HG03103 (cell line): ENCODE measurements around the gene GOLM1.

ENCODE experiments used
- ATAC-seq: cut with Tn5 transposase; IDR thresholded peaks from one replicate; pipeline ENCODE4 v1.9.1; 2021; ENCODE audit warnings: low read depth; ENCODE audit not compliant: unreplicated experiment

Gene GOLM1

DNA sequence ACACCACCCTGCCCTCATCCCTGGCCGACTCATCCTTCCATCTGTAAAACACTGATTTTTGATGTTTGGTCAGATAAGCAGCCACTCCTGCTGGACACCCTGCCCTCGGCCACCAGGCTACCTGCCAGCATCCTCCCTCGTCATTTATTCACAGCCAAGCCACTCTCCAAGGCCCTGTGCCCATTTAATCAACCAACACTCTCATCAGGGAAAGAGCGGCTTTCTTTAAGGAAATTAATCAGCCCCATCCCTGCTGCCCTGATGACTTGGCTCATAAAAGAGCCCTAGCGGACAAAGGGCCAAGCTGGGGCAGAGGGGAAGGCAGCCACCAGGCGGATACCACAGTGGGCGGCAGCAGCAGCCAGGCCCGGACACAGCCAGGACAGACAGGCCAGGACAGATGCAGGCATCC is 52.4 kb downstream of the GOLM1 start:
- ATAC-seq: no peak

DNA sequence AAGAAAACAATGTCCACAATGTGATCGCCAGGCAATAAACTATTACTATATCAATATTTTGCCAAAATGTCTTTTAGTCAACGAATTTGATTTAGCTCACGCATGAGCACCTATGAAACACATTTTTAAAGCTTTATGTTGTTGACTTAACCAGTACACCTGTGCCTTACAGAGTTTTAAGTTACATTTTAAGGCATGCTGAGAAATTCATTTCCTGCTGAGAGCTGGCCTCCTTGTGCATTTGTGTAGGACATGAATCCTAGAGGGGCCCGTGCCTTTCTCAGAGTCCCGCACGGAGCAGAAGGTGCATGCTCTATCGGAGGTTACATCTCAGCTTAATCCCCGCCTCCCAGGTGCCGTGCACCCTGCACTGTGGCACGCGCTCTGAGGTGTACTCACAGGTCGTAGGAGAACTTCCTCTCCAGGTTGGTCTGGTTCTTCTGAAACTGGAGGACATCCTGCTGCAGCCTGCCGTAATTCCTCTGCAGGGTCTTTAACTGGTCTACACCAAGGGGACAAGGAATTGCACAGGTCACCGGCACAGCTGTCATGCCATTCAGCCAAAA is 53.2 kb downstream of the GOLM1 start:
- ATAC-seq: no peak

DNA sequence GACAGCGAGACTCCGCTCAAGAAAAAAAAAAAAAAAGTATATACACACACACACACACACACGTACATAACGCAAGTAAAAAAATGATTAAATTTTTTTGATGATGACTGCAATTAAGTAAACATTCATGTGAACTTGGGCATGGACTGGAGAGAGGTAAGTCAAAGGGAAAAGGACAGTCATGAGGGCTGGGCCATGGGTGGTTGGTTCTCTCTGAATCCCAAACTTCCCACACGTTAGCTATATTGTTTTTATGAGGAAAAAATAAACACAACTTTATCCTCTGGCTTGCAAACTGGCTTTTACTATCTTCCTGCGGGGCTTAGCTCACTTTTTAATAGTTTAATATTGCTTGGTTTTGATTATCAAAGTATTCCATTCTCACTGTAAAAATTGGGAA is 53.7 kb downstream of the GOLM1 start:
- no peak for ATAC-seq

DNA sequence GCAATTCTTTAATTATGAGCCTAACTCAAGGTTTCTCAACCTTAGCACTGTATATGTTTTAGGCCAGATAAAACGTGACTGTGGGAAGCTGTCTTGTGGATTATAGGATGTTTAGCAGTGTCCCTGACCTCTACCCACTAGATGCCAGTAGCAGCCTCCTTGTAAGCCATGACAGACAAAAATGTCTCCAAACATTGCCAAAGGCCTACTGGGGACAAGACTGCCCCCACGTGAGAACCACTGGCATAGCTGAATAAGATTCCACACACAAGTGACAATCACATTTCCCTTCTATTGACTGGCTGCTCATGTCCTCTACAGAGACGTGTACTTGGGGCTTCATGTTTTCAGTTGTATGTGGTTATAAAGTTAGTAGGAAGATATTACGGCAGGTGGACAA is 55.4 kb downstream of the GOLM1 start:
- no peak for ATAC-seq

DNA sequence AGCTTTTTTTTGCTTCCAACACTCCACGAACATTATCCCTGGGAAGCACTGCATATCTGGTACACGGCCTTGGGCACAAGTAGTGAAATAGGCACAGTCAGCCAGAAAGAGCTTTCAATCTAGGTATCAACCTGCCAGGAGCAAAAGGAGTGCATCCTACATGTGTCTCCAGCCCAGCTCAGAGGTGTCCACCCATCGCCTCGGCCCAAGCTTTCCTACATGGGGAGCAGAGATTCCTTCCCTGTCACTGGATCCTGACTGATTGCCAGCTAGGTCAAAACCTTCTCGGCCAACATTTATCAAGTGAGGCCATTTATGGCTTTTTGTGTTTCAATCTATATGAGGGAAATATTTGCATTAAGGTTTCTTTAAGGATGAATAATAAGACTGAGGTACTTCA is 55.8 kb downstream of the GOLM1 start:
- ATAC-seq: no peak

DNA sequence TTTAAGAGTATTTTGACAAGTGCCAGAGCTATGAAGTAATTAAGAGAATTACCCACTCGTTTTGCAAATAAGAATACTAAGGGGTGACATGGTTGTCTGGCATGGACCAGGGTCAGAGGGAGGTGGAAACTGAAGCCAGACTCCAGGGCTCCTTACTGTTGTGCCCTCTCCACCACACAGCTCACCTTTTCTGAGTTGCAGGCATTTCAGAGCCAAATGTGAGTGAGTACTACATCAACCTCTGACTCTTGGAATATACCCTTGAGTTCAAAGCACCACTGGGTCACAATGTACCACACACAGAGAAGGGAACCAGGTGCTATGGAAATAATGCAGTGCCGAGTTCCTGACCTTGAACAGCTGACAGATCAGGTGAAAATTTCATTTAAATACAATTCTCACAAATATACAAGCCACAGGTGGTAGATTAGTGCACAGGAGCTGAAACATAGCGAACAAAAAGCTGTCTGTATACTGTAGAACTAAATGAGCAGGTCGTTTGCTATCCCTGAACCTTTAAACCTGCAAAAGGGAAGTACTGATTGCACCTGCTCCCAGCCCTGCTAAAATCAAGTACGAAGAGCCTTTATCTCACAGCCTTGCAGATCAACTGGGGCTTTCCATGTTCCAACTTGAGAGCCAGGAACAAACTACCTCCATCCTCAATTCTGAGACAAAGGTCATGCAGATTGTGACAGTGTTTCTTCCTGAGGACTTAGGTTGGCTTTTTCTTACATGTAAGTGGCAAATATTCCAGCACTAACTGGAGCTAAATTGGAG is 57.0 kb downstream of the GOLM1 start:
- ATAC-seq: no peak

DNA sequence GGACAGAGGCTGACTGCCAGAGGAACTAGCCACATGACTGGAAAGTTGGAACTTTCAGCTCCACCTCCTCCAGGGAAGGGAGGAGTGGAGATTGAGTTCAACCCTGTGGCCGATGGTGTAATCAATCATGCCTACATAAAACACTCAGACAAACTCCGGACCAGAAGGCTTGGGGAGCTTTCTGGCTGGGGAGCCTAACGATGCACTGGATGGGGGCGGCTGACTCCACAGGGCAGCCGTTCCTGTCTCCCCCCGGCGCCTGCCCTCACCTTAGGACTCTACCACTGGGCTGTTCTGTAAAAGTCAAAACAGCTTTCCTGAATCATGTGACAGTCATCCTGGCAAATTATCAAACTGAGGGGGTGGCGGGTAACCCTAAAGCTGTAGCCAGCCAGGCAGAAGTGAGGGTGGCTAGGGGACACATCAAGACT is 58.0 kb downstream of the GOLM1 start:
- ATAC-seq: no peak

DNA sequence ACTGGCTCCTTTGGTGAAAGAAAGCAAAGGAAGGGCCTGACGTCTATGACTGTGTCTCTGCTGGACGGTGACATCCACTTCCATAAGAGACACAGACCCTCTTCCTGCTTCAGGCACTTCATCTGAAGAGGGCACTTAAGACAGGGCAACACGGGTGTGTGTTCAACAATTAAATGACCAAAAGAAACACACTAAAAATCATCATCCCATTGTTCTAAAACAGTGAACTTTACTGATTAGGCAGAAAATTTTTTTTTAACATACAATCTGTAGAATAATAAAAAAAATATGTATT is 58.5 kb downstream of the GOLM1 start:
- ATAC-seq: no peak

DNA sequence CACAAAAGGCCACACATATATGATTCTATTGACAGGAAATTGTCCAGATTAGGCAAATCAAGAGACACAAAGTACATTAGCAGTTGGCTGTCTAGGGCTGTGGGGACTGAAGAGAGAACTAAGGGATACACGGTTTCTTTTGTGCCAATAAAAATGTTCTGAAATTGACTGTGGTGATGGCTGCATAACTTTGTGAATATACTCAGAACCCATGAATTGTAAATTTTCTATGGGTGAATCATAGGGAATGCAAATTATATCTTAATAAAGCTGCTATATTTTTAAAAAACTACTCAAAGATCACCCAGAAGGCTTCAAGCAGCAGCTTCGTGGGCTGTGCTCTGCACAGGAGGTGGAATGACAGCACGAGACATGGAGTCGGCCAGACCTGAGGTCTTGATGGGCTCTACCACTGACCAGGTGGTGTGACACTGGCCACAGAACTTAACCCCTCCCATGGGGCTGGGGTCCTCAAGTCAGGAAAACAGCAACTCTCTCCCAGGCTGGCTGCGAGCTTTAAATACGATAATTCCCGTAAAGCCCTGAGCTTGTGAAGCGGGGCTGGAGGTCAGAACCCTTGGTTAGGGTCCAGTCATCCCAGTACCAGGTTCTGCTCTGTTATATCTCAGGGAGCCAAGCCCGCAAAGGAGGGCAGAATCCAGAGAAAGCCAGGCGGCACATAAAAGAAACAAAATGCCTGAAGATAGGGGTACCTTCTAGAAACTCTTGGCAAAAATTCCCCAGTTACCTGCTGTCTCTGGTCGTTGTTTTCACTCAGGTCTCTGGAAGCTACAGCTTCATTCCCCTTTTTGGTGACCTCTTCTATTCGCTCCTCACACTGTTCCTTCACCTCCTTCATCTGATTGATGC is 59.1 kb downstream of the GOLM1 start:
- no peak for ATAC-seq

DNA sequence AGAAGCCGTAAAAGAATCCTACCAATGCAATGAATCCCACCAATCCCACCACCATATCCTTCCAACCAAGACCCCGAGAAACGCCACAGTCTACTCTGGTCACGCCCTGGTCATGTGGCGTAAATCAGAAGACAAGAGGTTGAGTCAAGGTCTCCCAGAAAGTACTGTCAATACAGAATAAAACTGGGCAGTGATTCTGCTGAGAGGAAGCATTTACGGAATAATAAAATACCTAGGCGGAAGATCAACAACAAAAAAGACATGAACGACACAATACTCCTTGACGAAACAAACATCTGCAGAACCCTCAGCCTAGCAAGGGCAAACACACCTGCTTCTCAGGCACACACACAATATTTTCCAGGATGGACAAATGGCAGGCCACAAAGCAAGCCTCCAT is 62.8 kb downstream of the GOLM1 start:
- ATAC-seq: no peak

DNA sequence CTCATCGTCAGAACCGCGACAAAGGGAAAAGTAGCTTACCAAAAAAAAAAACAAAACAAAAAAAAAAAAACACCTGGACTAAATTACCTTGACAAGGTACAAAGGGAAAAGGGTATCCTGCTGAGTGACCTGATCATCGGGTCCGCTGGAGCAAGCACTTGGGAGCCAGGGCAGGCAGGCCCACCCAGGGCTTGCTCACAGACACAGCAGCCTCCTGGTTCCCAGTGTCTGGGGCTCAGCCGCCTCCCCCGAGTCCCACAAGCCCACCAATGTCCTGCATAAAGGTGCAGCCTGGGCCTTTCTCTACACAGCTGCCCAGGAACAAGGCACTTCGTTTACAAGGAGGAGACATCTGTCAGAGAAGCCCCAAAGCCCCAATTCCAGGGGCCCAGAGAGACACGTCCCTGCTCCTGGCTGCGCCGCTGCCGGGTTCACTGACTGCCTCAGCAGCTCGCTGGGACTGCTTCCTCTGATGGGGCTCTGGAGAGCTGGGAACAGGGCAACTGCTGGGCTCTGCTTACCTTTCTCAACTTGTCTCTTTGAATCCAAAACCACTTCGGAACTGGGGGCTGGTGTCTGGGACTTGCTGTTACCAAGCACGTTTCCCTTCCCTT is 63.4 kb downstream of the GOLM1 start:
- ATAC-seq: no peak

DNA sequence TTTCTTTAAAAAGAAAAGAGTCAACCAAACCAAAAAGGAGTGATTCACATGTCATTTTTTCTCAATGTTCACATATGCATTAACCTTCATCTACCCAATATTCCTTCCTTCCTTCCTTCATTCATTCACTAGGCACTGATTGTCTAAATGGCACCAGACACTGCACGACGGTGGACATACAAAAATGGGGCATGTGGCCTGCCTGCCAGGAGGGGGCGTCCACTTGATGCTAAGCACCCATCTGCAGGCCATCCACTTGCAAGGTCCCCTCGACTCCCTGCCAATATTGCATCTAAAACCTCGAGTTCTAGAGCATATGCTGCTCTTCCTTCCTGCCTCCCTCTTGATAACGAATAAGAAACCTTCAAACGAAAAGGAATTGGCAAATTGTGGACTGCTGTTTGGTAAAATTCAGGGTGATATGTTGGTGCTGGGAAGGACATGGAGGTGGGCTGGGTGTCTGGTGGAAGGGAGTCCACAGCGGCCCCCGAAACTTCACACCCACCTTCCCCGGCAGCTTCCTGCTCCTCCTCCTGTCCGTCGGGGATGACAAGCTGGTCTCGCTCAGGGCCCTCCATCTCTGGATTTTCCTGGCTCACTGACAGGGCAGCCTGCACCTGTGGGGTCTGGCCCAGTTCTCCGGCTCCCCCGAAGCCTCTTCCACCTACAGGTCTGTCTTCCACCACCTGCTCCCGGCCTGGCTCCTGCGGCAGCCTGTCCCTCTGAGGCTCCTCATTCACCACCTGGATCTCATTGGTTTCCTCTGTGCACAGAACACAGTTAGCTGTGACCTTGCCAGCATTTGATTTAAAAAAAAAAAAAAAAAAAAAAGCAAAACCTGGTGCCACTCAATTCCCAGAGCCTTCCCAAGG is 64.3 kb downstream of the GOLM1 start:
- ATAC-seq: no peak

DNA sequence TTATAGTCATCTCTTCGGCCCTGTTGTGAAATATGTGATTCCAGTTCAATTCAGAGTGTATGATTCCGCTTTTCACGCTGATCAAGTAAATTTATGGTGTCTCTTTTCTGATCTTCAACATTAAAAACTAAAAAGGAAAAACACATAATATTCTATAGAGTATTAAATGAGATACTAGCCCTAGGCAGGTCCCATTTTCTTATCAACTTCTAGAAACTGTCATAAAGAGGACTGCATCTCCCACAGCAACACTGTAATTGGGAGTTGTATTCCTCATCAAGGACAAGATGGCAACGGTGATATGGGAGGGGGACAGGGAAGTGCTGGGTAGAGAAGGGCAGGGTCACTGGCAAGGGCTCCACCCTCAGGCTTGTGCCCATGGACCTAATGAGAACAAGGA is 71.6 kb downstream of the GOLM1 start:
- no peak for ATAC-seq

DNA sequence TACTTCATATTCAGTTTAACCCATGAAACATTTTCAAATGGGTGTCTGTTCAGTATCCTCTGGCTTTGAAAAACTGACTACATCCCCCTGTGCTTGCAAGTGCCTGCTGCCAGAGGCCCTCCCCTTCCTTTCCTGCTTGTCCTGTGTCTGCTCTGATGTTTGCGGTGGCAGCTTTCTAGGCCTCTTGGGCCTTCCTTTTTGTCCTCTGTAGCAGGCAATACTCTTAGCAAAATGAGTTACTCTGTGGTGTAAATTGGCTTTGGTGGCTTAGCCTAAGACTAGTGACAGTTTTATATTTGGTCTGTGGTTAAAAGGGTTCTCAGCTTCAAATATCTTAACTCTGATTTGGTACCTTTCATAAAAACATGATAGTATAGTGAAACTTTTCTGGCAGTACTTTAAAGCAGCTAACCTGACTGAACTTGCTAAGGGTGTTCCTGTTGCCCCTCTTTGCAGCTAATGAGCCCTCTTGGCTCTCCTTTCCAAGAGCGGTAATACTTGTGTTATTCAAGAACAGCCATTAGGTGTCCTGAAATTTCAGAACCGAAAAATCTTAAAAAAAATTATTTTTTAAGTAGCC is 76.6 kb downstream of the GOLM1 start:
- no peak for ATAC-seq

DNA sequence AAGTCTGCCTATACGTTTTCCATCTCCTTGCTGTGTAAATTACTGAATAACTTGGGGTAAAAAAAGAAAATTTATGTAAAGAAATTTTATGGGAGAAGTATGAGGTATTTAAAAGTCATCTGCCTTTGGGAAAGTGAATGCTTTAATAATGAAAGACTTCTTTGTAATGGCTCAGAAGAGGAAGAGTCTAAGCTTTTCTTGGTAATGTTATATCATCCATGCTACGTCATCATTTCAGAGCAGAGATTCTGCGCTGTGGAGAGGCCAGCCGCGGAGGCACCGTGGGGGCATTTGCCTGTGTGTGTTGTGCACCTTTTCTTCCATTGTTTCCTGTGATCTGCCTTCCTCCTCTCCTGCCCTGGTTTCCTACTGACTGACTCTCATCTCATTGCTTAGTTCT is 78.2 kb downstream of the GOLM1 start:
- ATAC-seq: no peak

DNA sequence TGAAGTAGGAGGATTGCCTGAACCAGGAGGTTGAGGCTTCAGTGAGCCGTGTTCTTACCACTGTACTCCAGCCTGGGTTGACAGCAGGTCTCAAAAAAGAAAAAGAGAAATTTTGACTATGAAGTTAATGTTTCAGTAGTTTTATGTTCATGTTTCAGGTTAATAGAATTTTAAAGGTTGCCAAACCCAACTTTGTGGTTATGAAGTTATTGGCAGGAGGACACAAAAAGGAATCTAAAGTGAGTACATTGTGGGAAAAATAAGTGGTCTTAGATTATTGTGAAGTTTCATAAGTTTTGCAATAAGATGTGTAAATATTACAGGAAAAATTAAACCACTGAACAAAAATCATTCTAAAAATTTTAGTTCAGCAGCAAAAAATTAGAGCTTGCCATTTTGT is 78.6 kb downstream of the GOLM1 start:
- ATAC-seq: no peak

DNA sequence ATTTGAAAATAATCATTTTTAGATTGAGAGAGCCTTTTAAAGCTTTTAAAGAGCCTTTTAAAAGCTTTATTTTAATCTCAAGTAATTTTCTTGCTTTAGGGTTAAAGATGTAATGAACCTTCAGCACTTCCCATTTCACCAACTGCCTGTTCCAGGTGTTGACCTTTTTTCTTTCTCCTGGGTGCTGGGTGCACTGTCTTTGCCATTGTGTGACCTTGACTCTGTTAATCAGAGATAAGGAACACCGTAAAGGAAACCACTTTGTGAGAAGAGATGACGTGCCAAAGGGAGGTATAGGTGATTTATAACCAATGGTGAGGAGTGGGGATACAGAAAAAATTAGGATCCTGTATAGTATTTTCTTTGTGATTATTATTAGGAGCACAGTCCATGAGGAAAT is 90.2 kb downstream of the GOLM1 start:
- ATAC-seq: no peak

DNA sequence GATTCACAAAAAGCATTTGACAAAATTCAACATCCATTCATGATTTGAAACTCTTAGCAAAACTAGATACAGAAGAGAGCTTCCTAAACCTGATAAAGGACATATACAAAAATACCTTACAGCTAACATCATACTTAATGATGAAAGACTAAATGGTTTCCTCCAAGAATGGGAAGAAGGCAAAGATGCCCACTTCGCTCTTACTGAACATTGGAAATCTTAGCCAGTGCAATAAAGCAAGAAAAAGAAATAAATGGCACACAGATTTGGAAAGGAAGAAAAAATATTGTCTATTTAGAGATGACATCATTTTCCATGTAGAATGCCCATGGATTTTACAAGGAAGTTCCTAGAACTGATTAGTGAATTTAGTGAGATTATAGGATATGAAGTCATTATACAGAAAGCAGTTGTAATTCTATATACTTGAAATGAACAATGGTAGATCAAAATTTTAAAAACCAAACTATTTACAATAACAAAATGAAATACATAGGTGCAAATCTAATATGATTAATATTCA is 94.0 kb downstream of the GOLM1 start:
- no peak for ATAC-seq

DNA sequence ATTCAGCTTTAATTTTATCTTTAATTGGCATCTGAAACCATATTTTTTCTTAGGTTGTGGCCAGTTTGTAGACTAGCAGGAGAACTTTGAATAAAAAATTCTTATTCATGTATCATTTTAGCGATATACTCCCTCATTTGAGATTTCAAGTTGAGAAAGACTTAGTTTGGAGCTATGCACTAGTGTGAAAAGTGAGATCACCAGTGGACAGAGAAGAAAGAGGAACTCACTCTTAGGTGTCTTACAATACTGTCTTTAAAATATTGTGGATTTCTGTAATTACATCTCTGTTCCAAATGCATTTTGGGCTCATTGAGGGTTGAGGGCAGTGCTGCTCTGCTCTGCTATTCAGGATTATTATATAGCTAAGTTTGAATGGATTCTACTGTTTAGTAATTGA is 103.8 kb downstream of the GOLM1 start:
- no peak for ATAC-seq

DNA sequence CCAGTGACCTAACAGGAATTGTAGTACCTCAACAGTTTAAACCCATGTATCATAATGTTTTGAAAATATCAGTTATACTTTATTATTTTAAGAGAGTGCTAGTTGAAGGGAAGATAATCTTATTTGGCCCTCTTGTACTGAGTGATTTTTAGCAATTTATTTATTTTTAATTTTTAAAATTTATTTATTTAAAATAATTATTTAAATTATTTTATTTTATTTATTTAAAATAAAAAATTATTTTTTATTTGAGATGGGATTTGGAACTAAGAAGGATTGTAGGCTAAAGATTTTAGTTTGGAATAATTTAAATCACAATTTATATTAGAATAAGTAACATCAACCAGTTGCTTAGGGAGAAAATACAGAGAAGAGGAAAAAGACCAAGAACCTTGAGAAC is 104.3 kb downstream of the GOLM1 start:
- ATAC-seq: no peak
